ENCODE results near the gene PLCL1.
"Not testable (repeated sequence)": the region's sequence is repeated elsewhere in the genome, so short reads cannot be mapped to it uniquely, and the experiment has no call there.

The PLCL1 gene

DNA sequence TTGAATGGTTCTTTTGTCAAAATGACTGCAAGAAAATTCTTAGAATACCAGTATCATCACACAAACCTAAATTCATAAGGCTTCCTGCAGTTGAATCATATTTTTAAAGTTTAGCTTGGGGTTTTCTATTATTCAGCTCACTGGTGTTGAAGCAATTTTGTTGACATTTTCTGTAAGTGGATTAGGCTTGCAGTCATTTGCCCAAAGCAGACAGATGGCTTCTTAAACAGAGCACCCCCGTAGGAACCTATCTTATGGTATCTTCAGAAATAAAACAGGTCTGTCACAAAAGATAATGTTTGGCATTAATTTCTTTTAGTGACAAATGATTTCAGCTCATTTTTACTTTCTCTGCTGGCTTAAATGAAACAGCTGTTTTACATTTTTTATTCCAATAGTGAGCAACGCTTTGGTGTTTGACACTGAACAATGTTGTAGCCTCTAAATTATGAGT is 331.1 kb downstream of the PLCL1 start:
- no peak for ATAC-seq

DNA sequence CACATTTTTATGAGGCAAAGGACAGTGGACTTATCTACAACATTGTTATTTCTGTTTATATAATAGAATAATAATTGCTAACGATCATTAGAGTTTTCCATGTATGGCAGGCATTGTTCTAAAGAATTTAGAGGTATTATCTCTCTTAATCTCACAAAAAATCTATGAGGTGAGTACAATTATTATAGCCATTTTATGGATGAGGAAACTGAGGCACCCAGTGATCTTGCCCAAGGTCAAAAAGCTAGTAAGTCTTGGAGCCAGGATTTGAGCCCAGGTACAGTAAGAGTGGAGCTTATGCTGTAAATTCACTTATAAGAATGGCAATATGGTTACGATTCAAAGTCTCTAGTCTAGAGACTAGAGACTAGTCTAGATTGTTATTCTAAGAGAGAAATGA is 331.7 kb downstream of the PLCL1 start:
- ATAC-seq: no peak

DNA sequence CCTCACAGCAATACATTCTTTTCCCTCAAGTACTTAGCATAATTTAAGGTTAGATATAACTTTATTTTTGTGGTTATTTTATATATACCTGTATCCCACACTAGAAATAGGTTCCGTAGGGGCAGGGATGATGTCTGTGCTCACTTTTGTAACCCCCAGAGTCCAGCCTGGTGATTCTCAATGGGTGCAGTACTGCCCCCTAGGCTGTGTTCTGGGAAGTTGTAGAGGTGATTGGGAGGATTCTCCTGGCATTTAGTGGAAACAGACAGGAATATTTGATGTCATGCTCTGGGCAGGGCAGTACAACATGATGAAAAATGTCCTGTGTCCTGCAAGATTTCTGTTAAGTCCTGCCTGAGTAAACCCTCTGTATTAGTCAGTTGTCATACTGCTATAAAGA is 333.3 kb downstream of the PLCL1 start:
- ATAC-seq: no peak

DNA sequence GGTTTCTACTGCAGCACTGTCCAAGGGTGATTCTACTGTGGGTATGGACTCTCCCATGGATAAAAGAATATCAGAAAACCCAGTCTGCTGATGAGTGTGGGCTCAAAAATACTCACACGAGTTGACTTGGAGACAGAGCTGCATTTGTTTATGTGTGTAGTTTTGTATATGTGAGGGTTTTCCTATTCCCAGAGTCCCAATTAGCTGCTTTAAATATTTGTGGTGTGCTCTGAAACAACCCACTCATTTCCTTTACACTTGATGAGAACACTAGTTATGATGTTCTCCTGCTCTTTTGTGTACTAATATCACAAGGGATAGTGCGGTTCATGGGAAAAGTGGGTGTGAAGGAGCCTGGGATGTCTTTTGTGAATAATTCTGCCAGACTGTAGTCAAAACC is 337.3 kb downstream of the PLCL1 start:
- no peak for ATAC-seq

DNA sequence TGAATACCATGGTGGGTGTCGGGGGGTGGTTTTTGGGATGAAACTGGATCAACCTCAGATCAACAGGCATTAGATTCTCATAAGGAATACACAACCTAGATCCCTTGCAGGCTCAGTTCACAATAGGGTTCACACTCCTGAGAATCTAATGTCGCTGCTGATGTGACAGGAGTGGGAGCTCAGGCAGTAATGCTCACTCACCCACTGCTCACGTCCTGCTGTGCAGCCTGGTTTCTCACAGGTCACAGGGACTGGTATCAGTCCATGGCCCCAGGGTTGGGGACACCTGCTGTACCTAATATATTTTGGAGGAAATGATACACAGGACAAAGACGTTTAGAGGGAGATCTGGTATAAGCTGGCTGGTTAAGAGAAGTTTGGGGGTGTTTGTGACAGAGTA is 338.8 kb downstream of the PLCL1 start:
- no peak for ATAC-seq

DNA sequence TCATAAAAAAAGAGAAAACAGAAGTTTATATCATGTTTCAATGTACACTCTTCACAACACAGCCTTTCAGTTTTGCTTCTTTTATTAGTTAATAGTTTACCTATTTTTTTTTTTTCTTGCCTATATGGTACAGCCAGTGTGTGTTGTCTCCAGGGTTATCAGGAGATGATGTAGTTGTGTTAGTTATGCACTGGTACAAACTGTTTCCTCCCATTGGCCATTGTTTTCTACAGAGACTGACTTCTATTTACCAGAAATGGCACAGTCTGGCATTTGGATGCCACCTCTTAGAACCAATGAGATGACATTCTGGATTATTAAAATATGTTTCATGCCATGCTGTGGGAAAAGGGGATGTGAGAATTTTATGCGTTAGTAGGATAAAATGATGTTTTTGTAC is 339.4 kb downstream of the PLCL1 start:
- no peak for ATAC-seq

DNA sequence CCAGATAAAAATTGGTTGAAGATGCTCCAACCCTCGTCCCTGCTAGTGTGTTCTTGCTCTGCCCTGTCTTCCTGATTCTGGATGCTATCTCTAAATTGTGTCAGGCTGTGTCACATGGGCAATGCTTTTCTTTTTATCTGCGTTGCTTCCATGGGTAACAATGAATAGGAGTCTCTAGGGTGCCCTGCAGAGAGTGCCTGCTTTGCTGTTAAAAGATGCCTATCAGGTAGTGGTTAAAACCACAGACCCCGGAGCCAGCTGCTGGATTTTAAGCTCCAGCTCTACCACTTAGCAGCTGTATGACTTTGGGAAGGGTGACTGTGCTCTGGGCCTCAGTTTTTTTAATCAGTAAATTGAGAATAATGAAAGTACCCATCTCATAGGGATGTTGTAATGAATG is 340.3 kb downstream of the PLCL1 start:
- ATAC-seq: no peak

DNA sequence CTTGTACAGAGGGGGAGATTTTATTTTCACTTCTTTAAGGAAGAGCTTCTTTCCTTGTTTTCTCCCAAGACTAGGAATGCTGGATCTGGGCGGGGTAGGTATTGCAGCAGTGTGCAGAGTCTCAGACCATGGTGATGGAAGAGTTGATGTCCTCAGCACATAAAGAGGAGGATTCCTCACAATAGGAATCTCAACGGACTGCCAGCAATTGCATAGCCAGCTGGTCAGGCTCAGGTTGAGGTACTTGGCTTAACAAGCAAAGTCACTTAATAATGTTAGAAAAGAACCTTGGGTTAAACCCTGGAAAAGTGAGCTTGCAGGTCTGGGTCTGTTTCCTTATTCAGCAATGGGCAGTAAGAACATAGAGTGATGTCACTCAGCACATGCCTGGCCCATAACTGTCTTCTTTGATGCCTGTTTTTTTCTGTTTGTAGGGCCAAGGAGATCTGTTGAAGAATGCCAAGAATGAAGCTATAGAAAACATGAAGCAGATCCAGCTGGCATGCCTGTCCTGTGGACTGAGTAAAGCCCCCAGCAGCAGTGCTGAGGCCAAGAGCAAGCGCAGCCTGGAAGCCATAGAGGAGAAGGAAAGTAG is 342.1 kb downstream of the PLCL1 start:
- ATAC-seq: no peak

DNA sequence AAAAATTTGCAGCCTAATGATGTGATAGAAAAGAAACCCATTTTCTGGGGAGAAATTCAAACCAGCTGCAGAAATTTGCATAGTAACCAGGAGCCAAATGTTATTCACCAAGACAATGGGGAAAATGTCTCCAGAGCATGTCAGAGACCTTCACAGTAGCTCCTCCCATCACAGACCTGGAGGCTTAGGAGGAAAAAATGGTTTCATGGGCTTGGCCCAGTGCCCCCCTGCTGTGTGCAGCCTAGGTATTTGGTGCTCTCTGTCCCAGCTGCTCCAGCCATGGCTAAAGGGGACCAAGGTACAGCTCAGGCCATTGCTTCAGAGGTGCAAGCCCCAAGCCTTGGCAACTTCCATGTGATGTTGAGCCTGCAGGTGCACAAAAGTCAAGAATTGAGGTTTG is 352.9 kb downstream of the PLCL1 start:
- ATAC-seq: no peak

DNA sequence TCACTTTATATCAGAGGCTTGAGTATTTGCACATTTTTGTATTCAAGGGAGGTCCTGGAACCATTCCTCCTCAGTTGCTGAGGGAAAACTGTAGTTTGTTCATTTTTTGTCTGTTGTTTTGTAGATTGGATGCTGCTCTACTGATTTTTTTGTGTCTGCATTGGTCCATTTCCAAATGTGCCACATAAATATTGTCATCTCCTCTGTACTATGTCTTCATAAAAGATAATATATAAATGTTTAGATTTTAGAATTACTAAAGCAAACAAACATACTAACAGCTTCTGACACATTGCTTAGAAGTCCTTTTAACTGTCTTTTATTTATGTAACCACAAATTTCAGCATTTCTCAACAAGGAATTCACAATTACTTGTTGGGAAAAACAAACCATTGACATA is 356.8 kb downstream of the PLCL1 start:
- ATAC-seq: no peak

DNA sequence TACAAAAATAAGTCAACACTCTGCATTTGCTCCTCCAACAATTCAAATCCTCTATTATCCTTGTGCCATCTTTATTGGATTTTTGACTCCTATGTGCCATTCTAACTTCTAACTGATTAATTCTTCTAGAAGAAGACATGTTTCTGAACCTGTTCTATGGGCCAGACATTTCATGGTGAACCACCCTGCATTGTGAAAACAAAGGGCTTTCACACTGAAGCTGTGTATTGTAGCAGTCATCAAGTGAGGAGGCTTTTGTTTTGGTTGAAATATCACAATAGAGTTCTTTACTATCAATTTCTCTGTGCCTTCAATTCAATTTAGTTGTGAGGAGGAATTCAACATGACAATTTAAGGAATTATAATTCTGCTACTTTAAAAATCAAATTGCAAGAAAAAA is 357.9 kb downstream of the PLCL1 start:
- ATAC-seq: no peak

DNA sequence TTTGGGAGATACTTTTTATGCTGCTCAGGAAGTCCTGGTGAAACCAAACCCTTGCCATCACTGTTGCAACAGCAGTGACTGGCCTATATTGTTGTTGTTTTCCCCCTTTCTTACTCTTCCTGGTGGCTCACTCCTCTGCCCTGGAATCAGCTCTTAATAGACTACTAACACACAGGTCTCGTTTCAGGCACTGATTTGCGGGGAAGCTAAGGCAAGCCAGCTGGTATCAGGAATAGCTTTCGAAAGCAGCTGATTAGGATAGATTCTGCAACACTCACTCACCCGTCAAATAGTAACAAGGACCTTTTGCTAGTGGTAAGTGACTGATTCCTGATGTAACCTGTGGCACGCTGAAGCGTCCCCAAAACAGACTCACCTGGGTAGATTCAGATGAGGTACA is 360.4 kb downstream of the PLCL1 start:
- no peak for ATAC-seq

DNA sequence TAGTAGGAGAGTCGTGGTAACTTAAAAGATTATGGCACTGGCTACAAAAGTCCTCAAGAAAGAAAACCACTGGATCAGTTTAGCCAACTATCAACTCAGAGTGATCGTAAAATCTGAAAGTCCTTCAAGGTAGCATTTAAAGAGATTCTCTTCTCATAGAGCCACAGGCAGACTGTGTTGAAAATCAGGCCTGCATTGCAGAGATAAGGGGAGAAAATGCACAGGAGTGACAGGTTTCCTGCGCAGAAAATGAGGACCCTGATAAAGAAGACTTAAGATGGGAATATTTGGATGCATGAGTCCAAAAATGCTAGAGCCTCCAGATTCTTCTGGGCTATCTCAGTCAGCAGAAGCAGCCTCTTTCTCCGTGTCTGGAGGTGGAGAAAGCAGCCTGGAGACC is 360.9 kb downstream of the PLCL1 start:
- no peak for ATAC-seq

DNA sequence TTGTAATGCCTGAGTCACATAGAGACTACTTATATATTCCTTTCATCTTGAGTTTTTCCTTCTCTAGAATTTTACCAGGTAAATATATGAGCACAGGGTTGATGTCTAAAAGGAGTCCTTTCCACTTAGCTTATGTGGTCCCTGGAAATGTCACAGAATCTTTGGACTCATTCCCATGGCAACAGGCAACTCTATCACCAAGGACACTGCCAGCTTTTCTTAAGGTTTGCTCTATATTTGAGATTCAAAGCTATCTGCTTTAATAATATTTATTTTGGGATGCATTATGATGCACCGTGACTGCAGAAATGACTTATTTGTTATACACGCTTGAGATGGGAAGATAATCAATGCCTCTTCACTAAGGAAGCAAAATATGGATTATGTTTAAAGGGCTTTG is 363.0 kb downstream of the PLCL1 start:
- ATAC-seq: no peak

DNA sequence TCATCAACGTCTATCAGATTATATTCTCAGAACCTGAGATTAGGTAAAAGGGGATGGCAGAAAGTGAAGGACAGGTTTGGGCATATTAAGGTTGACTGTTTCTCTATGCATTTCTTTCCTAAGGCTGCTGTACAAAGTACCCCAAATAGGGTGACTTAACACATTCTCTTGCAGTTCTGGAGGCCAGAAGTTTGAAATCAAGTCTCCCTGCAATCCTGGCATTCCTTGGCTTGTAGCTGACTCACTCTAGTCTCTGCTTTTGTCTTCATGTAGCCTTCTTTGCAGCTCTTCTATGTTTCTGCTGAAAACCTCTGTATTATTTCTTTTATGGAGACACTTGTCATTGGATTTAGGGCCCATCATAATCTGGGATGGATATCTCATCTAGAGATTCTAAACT is 364.3 kb downstream of the PLCL1 start:
- no peak for ATAC-seq

DNA sequence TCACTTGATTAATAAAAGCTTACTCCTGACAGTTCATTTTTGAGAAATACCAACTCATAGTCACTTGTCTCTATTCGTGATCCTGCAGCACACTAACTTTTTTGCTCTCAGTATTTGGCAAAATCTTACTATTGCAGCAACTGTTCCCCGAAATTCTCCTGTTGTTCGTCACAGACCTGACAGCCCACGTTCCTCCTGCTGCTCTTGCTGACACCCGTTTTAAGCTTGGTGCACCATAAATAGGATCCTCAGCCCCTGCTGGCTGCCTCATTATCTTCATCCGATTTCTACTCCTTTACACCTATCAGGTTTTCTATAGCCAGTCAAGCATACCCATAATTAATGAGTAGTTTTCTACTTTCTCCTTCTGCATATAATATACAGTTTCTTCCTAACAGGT is 368.8 kb downstream of the PLCL1 start:
- ATAC-seq: no peak

DNA sequence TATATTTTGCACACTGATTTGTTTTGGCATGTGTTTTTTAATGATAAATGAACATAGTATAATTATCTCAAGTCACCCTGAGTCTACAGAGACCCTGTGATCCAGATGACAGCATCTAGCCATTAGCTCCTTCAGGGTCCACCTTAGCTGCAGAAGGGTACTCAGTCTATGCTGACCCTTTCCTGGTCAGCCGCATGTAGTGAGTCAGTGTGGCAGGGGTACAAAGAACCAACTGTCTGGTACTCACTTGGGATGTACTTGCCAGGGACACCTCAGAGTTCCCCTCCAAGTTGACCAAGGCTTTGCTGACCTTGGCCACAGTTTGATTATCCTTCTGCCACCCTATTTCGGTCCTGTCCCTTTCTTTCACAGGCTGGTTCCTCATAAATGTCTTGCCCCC is 369.5 kb downstream of the PLCL1 start:
- ATAC-seq: no peak

DNA sequence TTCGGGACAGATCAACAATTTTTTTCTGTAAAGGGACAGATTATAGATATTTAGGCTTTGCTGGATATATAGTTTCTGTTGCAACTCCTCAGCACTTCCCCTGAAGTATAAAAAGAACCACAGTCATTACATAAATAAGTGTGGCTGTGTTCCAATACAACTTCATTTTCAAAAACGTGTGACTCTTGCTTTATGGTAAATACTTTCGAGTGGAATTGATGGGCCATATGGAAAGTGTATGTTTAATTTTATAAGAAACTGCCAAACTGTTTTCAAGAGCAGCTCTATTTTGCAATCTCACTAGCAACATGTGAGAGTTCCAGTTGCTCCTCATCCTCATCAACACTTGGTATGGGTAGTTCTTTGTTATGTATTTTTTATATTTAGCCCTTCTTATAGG is 370.9 kb downstream of the PLCL1 start:
- no peak for ATAC-seq

DNA sequence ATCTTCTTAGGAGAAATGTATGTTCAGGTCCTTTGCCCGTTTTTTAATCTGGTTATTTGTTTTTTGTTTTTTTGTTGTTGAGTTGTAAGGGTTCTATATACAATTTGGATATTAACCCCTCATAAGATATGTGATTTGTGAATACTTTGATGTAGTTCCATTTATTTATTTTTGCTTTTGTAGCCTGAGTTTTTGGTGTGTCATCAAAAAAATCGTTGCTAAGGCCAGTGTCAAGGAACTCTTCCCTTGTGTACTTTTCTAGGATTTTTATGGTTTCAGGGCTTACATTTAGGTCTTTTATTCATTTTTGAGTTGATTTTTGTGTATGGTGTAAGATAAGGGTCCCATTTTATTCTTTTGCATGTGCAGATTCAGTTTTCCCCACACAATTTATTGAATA is 372.6 kb downstream of the PLCL1 start:
- no peak for ATAC-seq

DNA sequence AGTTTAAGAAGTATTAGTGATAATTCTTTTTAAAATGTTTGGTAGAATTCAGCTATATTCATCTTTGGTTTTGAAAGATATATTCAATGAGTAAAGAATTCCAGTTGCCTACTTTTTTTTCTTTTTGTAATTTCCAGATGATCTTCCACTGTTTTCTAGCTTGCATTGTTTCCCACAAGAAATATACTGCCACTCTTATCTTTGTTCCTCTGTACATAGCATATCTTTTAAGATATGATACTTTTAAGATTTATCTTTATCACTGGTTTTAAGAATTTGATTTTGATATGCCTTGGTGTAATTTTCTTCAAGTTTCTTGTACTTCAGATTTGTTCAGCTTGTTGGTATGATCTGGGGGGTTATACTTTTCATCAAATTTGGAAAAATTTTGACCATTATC is 374.4 kb downstream of the PLCL1 start:
- no peak for ATAC-seq

DNA sequence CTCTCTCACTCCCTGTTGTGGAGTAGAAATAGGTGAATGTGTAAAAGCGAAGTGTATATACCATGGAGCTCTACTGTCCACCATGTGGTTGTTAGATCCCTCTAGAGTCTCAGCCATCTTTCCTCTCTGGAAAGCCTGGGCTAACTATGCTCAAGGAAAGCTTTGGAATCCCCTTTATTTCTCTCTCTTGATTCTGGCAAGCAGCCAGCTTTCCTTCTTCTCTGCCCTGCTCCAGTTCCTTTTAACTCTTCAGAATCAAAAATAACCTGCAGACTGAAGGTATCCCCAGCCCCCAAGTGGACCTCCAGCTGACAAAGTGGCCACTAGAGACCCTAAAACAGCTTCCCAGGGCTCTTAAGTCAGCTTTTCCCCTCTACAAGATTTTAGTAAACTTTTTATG is 381.9 kb downstream of the PLCL1 start:
- ATAC-seq: no peak

DNA sequence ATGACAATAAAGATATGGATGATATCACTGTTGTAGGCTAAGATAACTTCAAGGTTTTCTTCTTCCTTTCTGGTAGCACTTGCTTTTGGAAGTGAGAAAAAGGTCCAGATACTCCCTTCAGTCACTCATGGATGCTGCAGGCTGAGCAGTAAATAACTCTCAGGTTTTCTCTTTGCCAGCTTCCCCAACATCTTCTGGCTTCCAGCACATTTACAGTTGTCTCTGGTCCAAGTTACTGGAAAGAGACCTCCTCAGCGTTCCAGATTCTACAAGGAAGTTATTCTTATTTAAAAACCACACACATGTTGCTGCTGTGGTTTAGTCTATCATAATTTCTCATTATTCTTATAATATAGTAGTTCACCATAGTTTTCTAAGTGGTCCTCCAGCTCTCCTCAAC is 383.4 kb downstream of the PLCL1 start:
- no peak for ATAC-seq

DNA sequence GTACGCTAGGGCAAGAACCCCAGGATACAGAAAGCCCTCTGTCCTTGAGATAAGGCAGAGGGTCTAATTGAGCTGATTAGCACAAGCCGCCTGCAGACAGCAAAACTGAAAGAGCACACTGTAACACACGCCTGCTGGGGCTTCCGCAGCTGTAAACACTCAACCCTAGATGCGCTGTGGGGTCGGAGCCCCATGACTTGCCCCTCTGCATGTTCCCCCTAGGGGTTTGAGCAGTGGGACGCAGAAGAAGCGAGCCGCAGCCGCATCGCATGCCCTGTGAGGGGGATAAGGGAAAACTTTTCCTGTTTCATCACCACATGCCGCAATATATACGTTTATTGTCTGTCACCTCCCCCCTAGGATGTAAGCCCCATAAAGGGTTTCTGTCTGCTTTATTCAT is 384.6 kb downstream of the PLCL1 start:
- ATAC-seq: no peak

DNA sequence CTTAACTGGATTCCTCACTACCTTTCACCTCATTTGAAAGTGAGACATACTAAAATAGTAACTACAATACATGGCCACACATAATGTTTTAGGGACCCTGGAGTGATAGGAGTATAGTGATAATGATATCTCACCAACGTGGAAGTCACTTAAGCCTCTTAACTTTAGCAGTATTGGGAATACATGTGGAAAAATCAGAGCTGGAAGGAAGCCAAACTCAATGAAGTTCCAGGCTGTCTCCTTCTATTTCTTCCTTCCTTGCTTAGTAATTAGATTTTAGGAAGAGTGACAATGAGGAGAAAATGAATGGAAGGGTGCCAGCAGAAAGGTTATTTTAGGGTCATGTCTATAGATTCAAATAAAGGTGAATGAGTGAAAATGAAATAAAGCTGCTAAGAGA is 387.3 kb downstream of the PLCL1 start:
- no peak for ATAC-seq

DNA sequence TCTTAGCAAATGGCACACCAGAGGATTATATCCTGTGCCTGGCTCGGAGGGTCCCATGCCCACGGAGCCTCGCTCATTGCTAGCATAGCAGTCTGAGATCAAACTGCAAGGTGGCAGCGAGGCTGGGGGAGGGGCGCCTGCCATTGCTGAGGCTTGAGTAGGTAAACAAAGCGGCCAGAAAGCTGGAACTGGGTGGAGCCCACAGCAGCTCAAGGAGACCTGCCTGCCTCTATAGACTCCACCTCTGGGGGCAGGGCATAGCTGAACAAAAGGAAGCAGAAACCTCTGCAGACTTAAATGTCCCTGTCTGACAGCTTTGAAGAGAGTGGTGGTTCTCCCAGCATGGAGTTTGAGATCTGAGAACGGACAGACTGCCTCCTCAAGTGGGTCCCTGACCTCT is 392.2 kb downstream of the PLCL1 start:
- not testable (repeated sequence) for ATAC-seq
